DND-41 (cell line): ENCODE data around the gene ZNF700.
A peak's percentile ranks its signal among the peaks of the same experiment; 100 is the strongest.

Experiments used
- ATAC-seq: fragments of 200-7000 bp; cut with Tn5 transposase; 3 replicates; pipeline ENCODE4 v1.9.1; 2021; ENCODE audit warnings: low read depth; ENCODE audit not compliant: insufficient read depth
- DNase-seq: peaks from one replicate; pipeline ENCODE4 v3.0.0-alpha.2; 2020
- H2AFZ ChIP-seq: 2 replicates; pipeline ENCODE4 v1.6.0; 2012; ENCODE audit warnings: low read depth, low read length
- H3K27ac ChIP-seq: 2 replicates; pipeline ENCODE4 v1.5.1; 2012; ENCODE audit warnings: low read length, inconsistent platforms
- H3K27me3 ChIP-seq: fragments of 200-600 bp; sonication (generic); 2 replicates; pipeline ENCODE4 v1.6.0; 2012; ENCODE audit warnings: low read length, mild to moderate bottlenecking, inconsistent platforms; ENCODE audit not compliant: insufficient read depth, poor library complexity
- H3K36me3 ChIP-seq: 2 replicates; pipeline ENCODE4 v1.5.1; 2012; ENCODE audit warnings: low read length, inconsistent platforms; ENCODE audit not compliant: insufficient read depth
- H3K4me1 ChIP-seq: 2 replicates; pipeline ENCODE4 v1.5.1; 2012; ENCODE audit warnings: mild to moderate bottlenecking, low read length; ENCODE audit not compliant: insufficient read depth
- H3K4me2 ChIP-seq: 2 replicates; pipeline ENCODE4 v1.6.0; 2012; ENCODE audit warnings: mild to moderate bottlenecking, moderate library complexity, low read length, inconsistent platforms; ENCODE audit not compliant: insufficient read depth
- H3K4me3 ChIP-seq, 2 experiments: fragments of 200-600 bp in 1 of 2; shearing (Covaris generic) in 1 of 2; 2 replicates each; pipeline ENCODE4 v1.5.1; 2012 to 2016; ENCODE audit warnings: inconsistent platforms in 2 of 2, low read length in 2 of 2, mild to moderate bottlenecking in 2 of 2, low read depth in 1 of 2, moderate library complexity in 1 of 2
- H3K79me2 ChIP-seq: 2 replicates; pipeline ENCODE4 v1.6.0; 2012; ENCODE audit warnings: low read length, inconsistent platforms; ENCODE audit not compliant: insufficient read depth
- H3K9ac ChIP-seq: 2 replicates; pipeline ENCODE4 v1.6.0; 2012; ENCODE audit warnings: low read depth, mild to moderate bottlenecking, inconsistent platforms, low read length, moderate library complexity
- H3K9me3 ChIP-seq: 2 replicates; pipeline ENCODE4 v1.5.1; 2012; ENCODE audit warnings: low read length, moderate library complexity, mild to moderate bottlenecking, inconsistent platforms; ENCODE audit not compliant: insufficient read depth, severe bottlenecking
- H4K20me1 ChIP-seq: 2 replicates; pipeline ENCODE4 v1.6.0; 2012; ENCODE audit warnings: low read length; ENCODE audit not compliant: insufficient read depth
- CTCF ChIP-seq: IDR thresholded peaks from 2 replicates; pipeline ENCODE4 v1.5.1; 2012; ENCODE audit warnings: borderline replicate concordance, low read length, moderate library complexity, mild to moderate bottlenecking; ENCODE audit not compliant: poor library complexity, severe bottlenecking; ENCODE audit errors: extremely low read depth
- EZH2 ChIP-seq: IDR thresholded peaks from 3 replicates; pipeline ENCODE4 v1.6.1; 2012; ENCODE audit warnings: borderline replicate concordance, low read depth, mild to moderate bottlenecking, moderate library complexity, low read length, inconsistent platforms; ENCODE audit not compliant: severe bottlenecking

ZNF700 gene

GRCh38 chr19:11881151-11881800 lies 43.6 kb upstream of the ZNF700 start:
- peak; percentile 90 for ATAC-seq
- no peaks in the 10 kb centered on the region for H3K36me3 ChIP-seq
- H3K9ac ChIP-seq = no peak overlapping the region
- no peaks in the 10 kb centered on the region for H3K27me3 ChIP-seq
- H3K9me3 ChIP-seq = no peaks in the 10 kb centered on the region
- DNase-seq = peak; percentile 75
- peak; percentile 93 for TF ChIP-seq CTCF
- no peak for TF ChIP-seq EZH2
- H2AFZ ChIP-seq = no peak overlapping the region
- H3K27ac ChIP-seq = no peak overlapping the region
- no peaks in the 10 kb centered on the region for H4K20me1 ChIP-seq
- H3K79me2 ChIP-seq = no peaks in the 10 kb centered on the region
- peaks cover 3% of the 10 kb centered on the region; the same call in 1 of the 2 replicates for H3K4me1 ChIP-seq
- H3K4me2 ChIP-seq = peak overlapping the region; percentile 32; the same call in 1 of the 2 replicates
- no peak overlapping the region for H3K4me3 ChIP-seq

DNA sequence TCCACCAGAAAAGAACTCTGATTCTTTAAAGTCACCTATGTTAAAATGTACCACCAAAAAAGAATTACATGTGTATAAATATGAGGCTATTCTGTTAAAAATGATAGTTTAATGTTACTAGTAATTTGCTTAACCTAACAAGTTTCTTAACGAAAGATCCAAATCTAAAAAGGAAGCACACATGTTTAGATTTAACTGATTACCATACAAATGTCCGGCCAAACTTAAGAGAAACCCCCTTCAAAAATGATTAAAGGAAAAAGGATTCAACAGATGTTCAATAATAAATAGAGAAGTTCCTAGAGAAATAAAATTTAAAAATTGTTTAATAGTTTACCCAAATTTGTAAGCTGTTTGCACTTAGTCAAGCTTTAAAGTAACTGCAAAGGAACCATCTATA lies 42.3 kb upstream of the ZNF700 start:
- ATAC-seq (no peak), DNase-seq (no peak)
- Histone ChIP-seq H3K27me3 (no peaks in the 10 kb centered on the region), H3K9ac (no peak overlapping the region), H3K4me2 (no peak overlapping the region), H3K4me1 (peaks cover 11% of the 10 kb centered on the region), H3K9me3 (no peaks in the 10 kb centered on the region), H4K20me1 (no peaks in the 10 kb centered on the region), H2AFZ (no peak overlapping the region), H3K4me3 (no peak overlapping the region), H3K27ac (no peak overlapping the region), H3K36me3 (no peaks in the 10 kb centered on the region), H3K79me2 (no peaks in the 10 kb centered on the region)
- TF ChIP-seq EZH2 (no peak), CTCF (no peak)

GRCh38 chr19:11887234-11887610 lies 37.7 kb upstream of the ZNF700 start:
- Histone ChIP-seq H3K4me1 (peaks cover 24% of the 10 kb centered on the region), H3K9me3 (no peaks in the 10 kb centered on the region), H3K4me2 (peak overlapping the region; percentile 89), H4K20me1 (no peaks in the 10 kb centered on the region), H3K36me3 (no peaks in the 10 kb centered on the region), H3K9ac (peak overlapping the region; percentile 71; the same call in 1 of the 2 replicates), H3K27ac (peak overlapping the region; percentile 50; the same call in 1 of the 2 replicates), H3K4me3 (peak overlapping the region in 1 of 2 experiments; percentile 81; a peak in 3 of 4 replicates), H2AFZ (peak overlapping the region; percentile 91), H3K27me3 (no peaks in the 10 kb centered on the region), H3K79me2 (peaks cover 2% of the 10 kb centered on the region; the same call in 1 of the 2 replicates)
- no peak for TF ChIP-seq CTCF
- TF ChIP-seq EZH2 = no peak
- peak; percentile 39; the same call in 2 of the 3 replicates for ATAC-seq
- DNase-seq = no peak
